Cardiac fibroblast (primary cell): ENCODE measurements around the gene ENTPD3.

ENCODE experiments used
- DNase-seq, 2 donors: peaks; one replicate each; pipeline versions ENCODE4 v3.0.0 to v3.0.0-alpha.2; 2010; ENCODE audit warnings: low read depth in 2 of 2
- H3K4me3 ChIP-seq, 2 donors: replicated peaks in 1 of 2; 1 replicate in 1 of 2; 2 replicates in 1 of 2; pipeline ENCODE4 v1.5.1; 2011; ENCODE audit warnings: low read depth in 2 of 2, low read length in 2 of 2, mild to moderate bottlenecking in 2 of 2, moderate library complexity in 1 of 2
- TF ChIP-seq, protein P1 (sequence below): IDR thresholded peaks from one replicate; pipeline ENCODE4 v1.5.1; 2011; ENCODE audit warnings: low read depth, mild to moderate bottlenecking, low read length, inconsistent platforms

ENTPD3 gene

GRCh38 chr3:40463579-40463978 lies 76.6 kb downstream of the ENTPD3 start:
- TF ChIP-seq, protein P1, sequence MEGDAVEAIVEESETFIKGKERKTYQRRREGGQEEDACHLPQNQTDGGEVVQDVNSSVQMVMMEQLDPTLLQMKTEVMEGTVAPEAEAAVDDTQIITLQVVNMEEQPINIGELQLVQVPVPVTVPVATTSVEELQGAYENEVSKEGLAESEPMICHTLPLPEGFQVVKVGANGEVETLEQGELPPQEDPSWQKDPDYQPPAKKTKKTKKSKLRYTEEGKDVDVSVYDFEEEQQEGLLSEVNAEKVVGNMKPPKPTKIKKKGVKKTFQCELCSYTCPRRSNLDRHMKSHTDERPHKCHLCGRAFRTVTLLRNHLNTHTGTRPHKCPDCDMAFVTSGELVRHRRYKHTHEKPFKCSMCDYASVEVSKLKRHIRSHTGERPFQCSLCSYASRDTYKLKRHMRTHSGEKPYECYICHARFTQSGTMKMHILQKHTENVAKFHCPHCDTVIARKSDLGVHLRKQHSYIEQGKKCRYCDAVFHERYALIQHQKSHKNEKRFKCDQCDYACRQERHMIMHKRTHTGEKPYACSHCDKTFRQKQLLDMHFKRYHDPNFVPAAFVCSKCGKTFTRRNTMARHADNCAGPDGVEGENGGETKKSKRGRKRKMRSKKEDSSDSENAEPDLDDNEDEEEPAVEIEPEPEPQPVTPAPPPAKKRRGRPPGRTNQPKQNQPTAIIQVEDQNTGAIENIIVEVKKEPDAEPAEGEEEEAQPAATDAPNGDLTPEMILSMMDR, result no peak
- DNase-seq, result no peak
- H3K4me3 ChIP-seq, result no peak overlapping the region

DNA sequence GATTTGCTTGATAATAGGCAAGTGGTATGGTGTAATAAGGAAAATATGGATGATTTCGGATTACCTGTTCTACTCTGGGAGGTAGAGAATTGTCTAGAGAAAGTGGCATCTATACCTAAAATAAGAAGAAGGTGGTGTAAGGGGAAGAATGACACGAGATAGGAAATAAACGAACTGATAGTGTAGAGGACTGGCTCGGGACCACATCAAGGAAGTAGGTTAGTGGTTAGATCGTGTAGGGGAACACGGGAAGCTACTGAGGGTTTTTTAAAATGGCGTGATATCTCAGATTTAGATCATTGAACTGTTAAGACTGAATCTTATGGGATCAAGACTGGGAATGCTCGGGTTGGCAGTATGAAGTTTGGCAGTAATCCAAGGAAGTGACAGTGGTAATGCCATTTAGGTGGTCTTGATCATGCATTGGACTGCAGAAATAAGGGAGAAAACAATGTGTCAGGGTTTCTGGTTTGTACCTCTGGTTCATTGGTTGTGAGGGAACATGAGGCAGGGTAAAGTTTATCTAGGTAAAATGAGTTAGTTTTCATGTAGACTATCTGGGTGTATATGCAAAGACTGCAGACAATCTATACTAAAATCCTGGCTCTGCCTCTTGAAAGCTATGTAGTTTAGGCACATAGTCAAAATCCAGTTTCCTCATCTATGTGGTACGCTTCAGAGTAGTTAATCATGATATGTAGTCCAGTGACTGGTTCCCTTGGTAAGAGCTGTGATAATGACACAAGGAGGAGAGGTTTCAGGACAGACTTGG lies 77.5 kb downstream of the ENTPD3 start:
- no peak overlapping the region for H3K4me3 ChIP-seq
- TF ChIP-seq, protein P1, result no peak
- no peak for DNase-seq

DNA sequence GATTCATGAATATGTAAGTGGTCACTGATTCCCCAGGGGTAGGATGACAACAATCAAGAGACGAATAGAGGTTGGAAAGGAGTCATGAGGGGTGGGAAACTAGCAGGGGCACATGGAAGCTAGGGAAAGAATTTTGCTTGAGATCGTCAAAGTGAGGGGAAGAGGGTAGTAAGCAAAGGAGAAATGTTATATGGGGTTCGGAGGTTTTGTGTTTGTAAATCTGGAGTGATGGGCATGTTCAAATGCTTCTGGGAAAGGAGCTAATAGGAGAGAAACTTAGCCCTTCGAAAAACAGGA lies 78.1 kb downstream of the ENTPD3 start:
- H3K4me3 ChIP-seq, result no peak overlapping the region
- no peak for DNase-seq
- TF ChIP-seq, protein P1, result no peak

DNA sequence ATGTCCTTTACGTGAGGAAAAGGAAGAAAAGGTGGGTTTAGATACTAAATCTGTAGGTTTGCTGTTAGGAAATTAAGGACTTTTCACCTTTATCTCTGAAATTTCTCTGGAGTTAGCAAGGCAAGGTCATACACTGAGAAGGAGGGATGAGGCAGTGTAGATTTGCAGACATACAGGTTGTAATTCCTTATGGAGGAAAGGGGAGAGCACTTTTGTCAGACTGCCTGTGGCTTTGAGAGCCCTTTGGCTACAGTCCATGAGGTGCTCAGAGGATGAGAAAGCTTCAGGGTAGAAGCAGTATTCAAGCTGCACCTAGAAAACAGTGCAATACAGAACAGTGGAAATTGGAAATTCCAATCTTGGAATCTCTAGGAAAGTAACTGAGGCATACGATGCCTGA lies 78.5 kb downstream of the ENTPD3 start:
- DNase-seq, result no peak
- TF ChIP-seq, protein P1, result no peak
- H3K4me3 ChIP-seq, result no peak overlapping the region

DNA sequence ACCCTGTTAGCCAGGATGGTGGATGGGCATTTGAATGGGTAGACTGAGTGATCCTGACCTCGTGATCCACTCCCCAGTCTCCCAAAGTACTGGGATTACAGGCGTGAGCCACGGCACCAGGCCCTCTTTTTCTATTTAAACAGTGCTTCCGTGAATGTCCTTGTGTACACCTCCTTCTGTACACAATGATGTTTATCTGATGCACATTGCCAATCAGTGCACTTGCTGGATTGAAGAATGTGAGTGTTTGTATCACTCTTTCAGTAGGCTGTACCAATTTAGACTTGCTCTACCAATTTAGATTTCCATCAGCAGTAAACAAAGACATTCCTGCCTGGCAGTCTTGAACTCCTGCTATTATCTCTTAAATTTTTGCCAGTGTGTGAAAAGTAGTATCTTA lies 81.0 kb downstream of the ENTPD3 start:
- TF ChIP-seq, protein P1, result no peak
- H3K4me3 ChIP-seq, result no peak overlapping the region
- no peak for DNase-seq

DNA sequence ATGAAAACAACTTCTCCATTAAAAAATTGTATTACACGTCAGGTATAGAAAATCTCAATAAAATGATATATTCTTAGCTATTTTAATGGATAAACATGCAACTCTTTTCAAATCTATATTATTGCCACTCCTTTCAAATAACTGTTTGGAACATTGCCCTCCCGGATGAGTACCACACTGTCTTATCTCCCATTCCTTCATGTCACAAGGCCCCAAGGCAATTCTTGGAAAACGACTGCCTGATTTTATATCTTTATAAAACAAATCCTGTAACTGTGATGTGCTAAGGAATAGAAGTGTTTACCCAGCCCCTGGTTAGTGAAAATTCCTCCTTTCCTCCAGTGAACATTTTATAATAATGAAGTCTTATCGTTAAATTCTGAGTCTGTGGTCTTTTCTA lies 83.7 kb downstream of the ENTPD3 start:
- DNase-seq, result no peak
- H3K4me3 ChIP-seq, result no peak overlapping the region
- TF ChIP-seq, protein P1, result no peak
